Esophagus muscularis mucosa (tissue), 4 donors: Measurements from ENCODE around the gene GNAT3.

ENCODE experiments used
- CTCF ChIP-seq, 3 experiments: fragments of 200-600 bp in 2 of 3; fragments of 450-650 bp in 1 of 3; sonication (generic) in 2 of 3; IDR thresholded peaks; one replicate each; pipeline ENCODE4 v1.5.1; 2017 to 2019; ENCODE audit warnings: antibody characterized with exemption in 3 of 3, mild to moderate bottlenecking in 2 of 3, moderate library complexity in 1 of 3
- EP300 ChIP-seq: sonication (generic); formaldehyde crosslinking; IDR thresholded peaks from one replicate; pipeline ENCODE4 v1.6.1; 2017; ENCODE audit warnings: antibody characterized with exemption
- POLR2A ChIP-seq: fragments of 450-650 bp; IDR thresholded peaks from one replicate; pipeline ENCODE4 v1.6.1; 2017; ENCODE audit warnings: antibody characterized with exemption, moderate library complexity, mild to moderate bottlenecking, low read depth
- POLR2AphosphoS5 ChIP-seq, 2 donors: sonication (generic); formaldehyde crosslinking; IDR thresholded peaks; one replicate each; pipeline ENCODE4 v1.6.1; 2017; ENCODE audit warnings: antibody characterized with exemption in 2 of 2

GRCh38 chr7:80415522-80415921, 96.3 kb downstream of the GNAT3 start:
- no peak for TF ChIP-seq CTCF (IDR thresholded peaks at IDR 0.05)
- TF ChIP-seq POLR2A: no peak
- no peak for TF ChIP-seq POLR2AphosphoS5 (IDR thresholded peaks at IDR 0.05)
- TF ChIP-seq EP300: no peak
